NCI-H69 (cell line): ENCODE results near the gene SLC16A10.
"Not testable (repeated sequence)": the region's sequence is repeated elsewhere in the genome, so short reads cannot be mapped to it uniquely, and the experiment has no call there.

ENCODE experiments used
- DNase-seq: peaks from one replicate; lab custom pipeline; 2025; lab: John Stamatoyannopoulos, UW

SLC16A10 gene

GRCh38 chr6:111132669-111133068 lies 45.4 kb downstream of the SLC16A10 start:
- DNase-seq: not testable (repeated sequence)

GRCh38 chr6:111134236-111134869 lies 47.0 kb downstream of the SLC16A10 start:
- not testable (repeated sequence) for DNase-seq

GRCh38 chr6:111137489-111138093 lies 50.3 kb downstream of the SLC16A10 start:
- DNase-seq: not testable (repeated sequence)

GRCh38 chr6:111147440-111147839 lies 60.1 kb downstream of the SLC16A10 start:
- DNase-seq: no peak

- DNase-seq: no peak
These were observed 60.8 kb downstream of the SLC16A10 start for GRCh38 chr6:111148110-111148509.

- no peak for DNase-seq
These were observed 63.3 kb downstream of the SLC16A10 start for GRCh38 chr6:111150577-111150976.

GRCh38 chr6:111154981-111155380 lies 67.7 kb downstream of the SLC16A10 start:
- no peak for DNase-seq

- DNase-seq: no peak
These were observed 70.1 kb downstream of the SLC16A10 start for GRCh38 chr6:111157412-111157811.

GRCh38 chr6:111159633-111160032 lies 72.3 kb downstream of the SLC16A10 start:
- no peak for DNase-seq

GRCh38 chr6:111161650-111162049 lies 74.3 kb downstream of the SLC16A10 start:
- DNase-seq: no peak

GRCh38 chr6:111162504-111162903 lies 75.2 kb downstream of the SLC16A10 start:
- DNase-seq: no peak

GRCh38 chr6:111171577-111172400 lies 84.5 kb downstream of the SLC16A10 start:
- DNase-seq: no peak

- no peak for DNase-seq
These were observed 85.3 kb downstream of the SLC16A10 start for GRCh38 chr6:111172563-111172962.

GRCh38 chr6:111173341-111173740 lies 86.0 kb downstream of the SLC16A10 start:
- no peak for DNase-seq

- DNase-seq: no peak
These were observed 86.6 kb downstream of the SLC16A10 start for GRCh38 chr6:111173946-111174345.

GRCh38 chr6:111175109-111175508 lies 87.8 kb downstream of the SLC16A10 start:
- DNase-seq: no peak

GRCh38 chr6:111176038-111176759 lies 88.9 kb downstream of the SLC16A10 start:
- DNase-seq: no peak

- DNase-seq: no peak
These were observed 89.4 kb downstream of the SLC16A10 start for GRCh38 chr6:111176760-111177099.

- no peak for DNase-seq
These were observed 89.8 kb downstream of the SLC16A10 start for GRCh38 chr6:111177131-111177530.

GRCh38 chr6:111183702-111184517 lies 96.6 kb downstream of the SLC16A10 start:
- DNase-seq: no peak

GRCh38 chr6:111184827-111185532 lies 97.7 kb downstream of the SLC16A10 start:
- DNase-seq: no peak
